ENCODE measurements around the gene DEFB121. TPM values are rescaled to one million over a fixed set of nuclear protein-coding genes. Genes with fewer than 3 reads are reported as not detected.

DEFB121 gene
- total and polyA plus RNA-seq, 2 of the 8 experiments (the other 6 are each of a cell fraction or from before 2014, with no cell fraction given) = not detected

- H3K27me3 ChIP-seq (replicated peaks in 1 of 4; ENCODE audit: control insufficient read depth in 3 of 4, extremely low read depth in 1 of 4, insufficient read depth in 3 of 4, low read length in 3 of 4) = no peaks in the 10 kb centered on the region
- no peak overlapping the region for H3K56ac ChIP-seq (replicated peaks; ENCODE audit: insufficient read length, low read depth, low read length)
- no peaks in the 10 kb centered on the region for H4K20me1 ChIP-seq (replicated peaks in 1 of 2; ENCODE audit: control insufficient read depth in 1 of 2, insufficient read depth in 2 of 2, low read length in 2 of 2)
- no peak overlapping the region for H4K5ac ChIP-seq (ENCODE audit: insufficient read length, low read depth, low read length)
- H2BK5ac ChIP-seq (ENCODE audit: low read depth, low read length) = no peak overlapping the region
- H3K79me2 ChIP-seq (ENCODE audit: control insufficient read depth in 1 of 2, insufficient read depth in 2 of 2, low read length in 2 of 2) = no peaks in the 10 kb centered on the region
- H3K4me3 ChIP-seq (ENCODE audit: extremely low read depth in 1 of 4, insufficient read depth in 2 of 4, low read depth in 3 of 4, low read length in 4 of 4) = no peak overlapping the region
- H2AFZ ChIP-seq (ENCODE audit: low read length) = no peak overlapping the region
- H3K79me1 ChIP-seq (ENCODE audit: low read depth, low read length) = no peaks in the 10 kb centered on the region
- ChIA-PET POLR2A (ENCODE audit: partially characterized antibody) (no interaction called here), CTCF (ENCODE audit: partially characterized antibody) (interaction anchor here (0.7 kb wide), 1 partner anchor 143 kb away, joined by 3 read pairs; no protein-coding TSS in a partner anchor)
- DNase-seq (ENCODE audit: low read depth in 1 of 2, low spot score in 2 of 2) (no peak), FAIRE-seq (no peak)
- H3K4me2 ChIP-seq (ENCODE audit: insufficient read depth in 1 of 2, low read depth in 2 of 2, low read length in 2 of 2) = no peak overlapping the region
- no peak overlapping the region for H3K4ac ChIP-seq (replicated peaks; ENCODE audit: insufficient read length, low read depth, low read length)
- no peak overlapping the region for H4K91ac ChIP-seq (replicated peaks; ENCODE audit: insufficient read length, low read length)
- H3K14ac ChIP-seq (ENCODE audit: insufficient read length) = no peak overlapping the region
- no peaks in the 10 kb centered on the region; a peak in 1 of 8 replicates for H3K36me3 ChIP-seq (ENCODE audit: control insufficient read depth in 2 of 4, insufficient read depth in 4 of 4, low read length in 3 of 4)
- H2BK15ac ChIP-seq (ENCODE audit: low read length) = no peak overlapping the region
- H2BK20ac ChIP-seq (ENCODE audit: low read length) = no peak overlapping the region
- H3K23ac ChIP-seq (ENCODE audit: insufficient read length) = no peak overlapping the region
- no peak overlapping the region for H4K8ac ChIP-seq (ENCODE audit: extremely low read depth, insufficient read depth, low read length)
- peaks cover 63 to 81% of the 10 kb centered on the region in 2 experiments for H3K9me3 ChIP-seq (ENCODE audit: insufficient read depth in 2 of 2, low read depth in 1 of 2, low read length in 1 of 2)
- H3K18ac ChIP-seq (ENCODE audit: extremely low read depth, low read length) = no peak overlapping the region
- 92% methylated on average over 2 of the region's 2 CpGs; no CpG with 5 or more reads in 1 of the 2 experiments for WGBS, 2 experiments (ENCODE audit: extremely low coverage in 1 of 2, insufficient coverage in 1 of 2, insufficient read length in 1 of 2, insufficient replicate concordance in 2 of 2, low coverage in 1 of 2, low lambda C conversion rate in 2 of 2, missing lambda C conversion rate in 1 of 2)
- no peak overlapping the region for H2BK12ac ChIP-seq (ENCODE audit: low read depth, low read length)
- H2BK120ac ChIP-seq (replicated peaks; ENCODE audit: low read depth, low read length) = no peak overlapping the region
- no peak for TF ChIP-seq RBBP5 (IDR thresholded peaks at IDR 0.05; ENCODE audit: borderline replicate concordance, low read depth, low read length)
- H2AK5ac ChIP-seq (ENCODE audit: low read depth, low read length) = no peak overlapping the region
- no peaks in the 10 kb centered on the region for H3K23me2 ChIP-seq (ENCODE audit: low read depth, low read length)
- H3K27ac ChIP-seq (ENCODE audit: low read depth, low read length) = no peak overlapping the region
- H3K4me1 ChIP-seq (replicated peaks in 1 of 4; ENCODE audit: control insufficient read depth in 3 of 4, insufficient read depth in 4 of 4, low read length in 3 of 4) = no peaks in the 10 kb centered on the region
- H3K9ac ChIP-seq (replicated peaks in 1 of 4; ENCODE audit: extremely low read depth in 1 of 4, low read depth in 3 of 4, low read length in 3 of 4) = no peak overlapping the region
These were observed 9.6 kb upstream of the DEFB121 start for GRCh38 chr20:31415653-31416052.
